GM18951 (cell line): Measurements from ENCODE around the gene ICAM2.

Experiments used
- POLR2A ChIP-seq: IDR thresholded peaks from 4 replicates; pipeline ENCODE4 v1.6.1; 2011; ENCODE audit warnings: mild to moderate bottlenecking; ENCODE audit not compliant: insufficient read length, insufficient read depth; ENCODE audit errors: extremely low read depth
- in situ Hi-C: fragments of 300-500 bp; cut with MboI; formaldehyde crosslinking; loops from one replicate; pipeline ENCODE4 v1.12.0; 2022; ENCODE audit warnings: low sequenced_read_pairs, mixed read lengths, inconsistent platforms; ENCODE audit not compliant: unreplicated experiment

The ICAM2 gene

GRCh38 chr17:64057701-64058263, 37.3 kb upstream of the ICAM2 start:
- in situ Hi-C loops: no loop called here
- TF ChIP-seq POLR2A: no peak

GRCh38 chr17:64056269-64057005, 36.0 kb upstream of the ICAM2 start:
- TF ChIP-seq POLR2A: no peak
- in situ Hi-C loops: no loop called here

GRCh38 chr17:64055183-64056142, 35.0 kb upstream of the ICAM2 start:
- TF ChIP-seq POLR2A: no peak
- in situ Hi-C loops: no loop called here

- no peak for TF ChIP-seq POLR2A
- in situ Hi-C loops: no loop called here
Observed at GRCh38 chr17:64054304-64054703, 33.9 kb upstream of the ICAM2 start.

- TF ChIP-seq POLR2A: no peak
- in situ Hi-C loops: no loop called here
Observed at GRCh38 chr17:64053101-64053500, 32.7 kb upstream of the ICAM2 start.

- in situ Hi-C loops: no loop called here
- TF ChIP-seq POLR2A: no peak
Observed at GRCh38 chr17:64051153-64051552, 30.7 kb upstream of the ICAM2 start.

- in situ Hi-C loops: loop anchor here (25.0 kb wide), 1 partner anchor 238 kb away; no protein-coding TSS in a partner anchor
- no peak for TF ChIP-seq POLR2A
Observed at GRCh38 chr17:64048805-64049204, 28.4 kb upstream of the ICAM2 start.

- TF ChIP-seq POLR2A: no peak
- in situ Hi-C loops: loop anchor here (25.0 kb wide), 1 partner anchor 242 kb away; no protein-coding TSS in a partner anchor
Observed at GRCh38 chr17:64045176-64045575, 24.7 kb upstream of the ICAM2 start.

- in situ Hi-C loops: loop anchor here (25.0 kb wide), 1 partner anchor 244 kb away; no protein-coding TSS in a partner anchor
- no peak for TF ChIP-seq POLR2A
Observed at GRCh38 chr17:64042700-64043485, 22.5 kb upstream of the ICAM2 start.

- in situ Hi-C loops: loop anchor here (25.0 kb wide), 1 partner anchor 245 kb away; no protein-coding TSS in a partner anchor
- TF ChIP-seq POLR2A: no peak
Observed at GRCh38 chr17:64041912-64042311, 21.5 kb upstream of the ICAM2 start.

GRCh38 chr17:64040206-64040605, 19.8 kb upstream of the ICAM2 start:
- in situ Hi-C loops: loop anchor here (25.0 kb wide), 1 partner anchor 247 kb away; no protein-coding TSS in a partner anchor
- no peak for TF ChIP-seq POLR2A

GRCh38 chr17:64039106-64039400, 18.6 kb upstream of the ICAM2 start:
- in situ Hi-C loops: loop anchor here (25.0 kb wide), 1 partner anchor 248 kb away; no protein-coding TSS in a partner anchor
- no peak for TF ChIP-seq POLR2A
